ENCODE data around the gene HDAC7.

DNA sequence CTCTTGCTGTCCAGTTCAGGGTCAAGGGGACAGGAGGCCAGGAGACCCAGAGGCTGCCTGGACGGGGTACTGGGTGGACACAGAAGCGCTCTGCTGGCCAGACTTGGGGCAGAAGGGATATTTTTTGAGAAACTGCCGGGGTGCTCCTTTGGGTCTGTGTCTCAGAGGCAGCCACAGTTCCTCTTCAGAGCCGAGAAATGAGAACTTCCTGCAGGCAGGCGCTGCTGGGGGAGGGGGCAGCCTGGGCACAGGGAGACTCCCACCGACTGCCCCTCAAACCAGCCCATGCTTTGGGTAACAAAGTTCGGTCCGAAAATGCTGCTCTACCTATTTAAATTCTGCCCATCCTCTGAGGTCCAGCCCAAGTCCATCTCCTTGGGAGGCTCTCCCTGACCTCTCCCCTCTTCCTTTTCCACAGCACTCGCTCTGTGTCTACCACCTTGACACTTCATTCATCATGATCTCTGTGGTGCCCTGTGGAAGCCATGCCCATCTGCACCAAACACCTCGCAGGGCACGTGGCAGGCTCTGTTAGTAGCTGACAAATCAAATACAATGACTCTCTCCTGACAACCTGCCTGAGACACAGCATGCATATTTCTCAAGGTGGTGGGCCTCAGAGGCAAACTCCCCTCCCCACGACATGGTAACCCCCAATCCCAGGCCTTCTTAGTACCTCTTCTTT is 16.4 kb downstream of the HDAC7 start:
- TF ChIP-seq, protein P1, sequence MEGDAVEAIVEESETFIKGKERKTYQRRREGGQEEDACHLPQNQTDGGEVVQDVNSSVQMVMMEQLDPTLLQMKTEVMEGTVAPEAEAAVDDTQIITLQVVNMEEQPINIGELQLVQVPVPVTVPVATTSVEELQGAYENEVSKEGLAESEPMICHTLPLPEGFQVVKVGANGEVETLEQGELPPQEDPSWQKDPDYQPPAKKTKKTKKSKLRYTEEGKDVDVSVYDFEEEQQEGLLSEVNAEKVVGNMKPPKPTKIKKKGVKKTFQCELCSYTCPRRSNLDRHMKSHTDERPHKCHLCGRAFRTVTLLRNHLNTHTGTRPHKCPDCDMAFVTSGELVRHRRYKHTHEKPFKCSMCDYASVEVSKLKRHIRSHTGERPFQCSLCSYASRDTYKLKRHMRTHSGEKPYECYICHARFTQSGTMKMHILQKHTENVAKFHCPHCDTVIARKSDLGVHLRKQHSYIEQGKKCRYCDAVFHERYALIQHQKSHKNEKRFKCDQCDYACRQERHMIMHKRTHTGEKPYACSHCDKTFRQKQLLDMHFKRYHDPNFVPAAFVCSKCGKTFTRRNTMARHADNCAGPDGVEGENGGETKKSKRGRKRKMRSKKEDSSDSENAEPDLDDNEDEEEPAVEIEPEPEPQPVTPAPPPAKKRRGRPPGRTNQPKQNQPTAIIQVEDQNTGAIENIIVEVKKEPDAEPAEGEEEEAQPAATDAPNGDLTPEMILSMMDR (IDR thresholded peaks at IDR 0.05), result no peak
- TF ChIP-seq POLR2A (IDR thresholded peaks at IDR 0.05) (no peak), EP300 (IDR thresholded peaks at IDR 0.05) (no peak), POLR2AphosphoS5 (IDR thresholded peaks at IDR 0.05) (no peak)
